A549 (cell line): ENCODE results near the gene FBLL1.

Source experiments
- BHLHE40 ChIP-seq: IDR thresholded peaks from 2 replicates; pipeline ENCODE4 v1.6.1; 2012; ENCODE audit warnings: low read depth, low read length, inconsistent platforms
- CTCF ChIP-seq: fragments of >200 bp; sonication (Bioruptor Twin); formaldehyde crosslinking; IDR thresholded peaks from 3 replicates; pipeline ENCODE4 v1.5.1; 2016
- EP300 ChIP-seq, 2 experiments: fragments of >200 bp; sonication (Bioruptor Twin); formaldehyde crosslinking; IDR thresholded peaks; 2 replicates in 1 of 2; 3 replicates in 1 of 2; pipeline ENCODE4 v1.6.1; 2016 to 2017
- KDM1A ChIP-seq: fragments of 200-600 bp; sonication (generic); IDR thresholded peaks from 2 replicates; pipeline ENCODE4 v1.6.1; 2016; ENCODE audit warnings: low read depth, mild to moderate bottlenecking
- MYC ChIP-seq: IDR thresholded peaks from 2 replicates; pipeline ENCODE4 v1.6.1; 2012; ENCODE audit warnings: mild to moderate bottlenecking, inconsistent platforms, low read length, improper control_type of control experiment, borderline replicate concordance
- POLR2A ChIP-seq: IDR thresholded peaks from 2 replicates; pipeline ENCODE4 v1.6.1; 2012; ENCODE audit warnings: mild to moderate bottlenecking, low read length
- RCOR1 ChIP-seq: fragments of 150-350 bp; IDR thresholded peaks from 2 replicates; pipeline ENCODE4 v1.6.1; 2014; ENCODE audit warnings: antibody characterized with exemption, low read length, low read depth
- REST ChIP-seq: fragments of 200-600 bp; sonication (generic); IDR thresholded peaks from 2 replicates; pipeline ENCODE4 v1.6.1; 2016; ENCODE audit warnings: antibody characterized with exemption, mild to moderate bottlenecking, moderate library complexity
- RFX5 ChIP-seq: fragments of 450-650 bp; IDR thresholded peaks from 2 replicates; pipeline ENCODE4 v1.7.1; 2014; ENCODE audit warnings: antibody characterized with exemption, mild to moderate bottlenecking, moderate library complexity
- SMC3 ChIP-seq: fragments of >200 bp; sonication (Bioruptor Twin); formaldehyde crosslinking; IDR thresholded peaks from 3 replicates; pipeline ENCODE4 v1.6.1; 2018; ENCODE audit warnings: inconsistent platforms

GRCh38 chr5:168568738-168569137 is 39.6 kb downstream of the FBLL1 start:
- no peak for TF ChIP-seq SMC3
- no peak for TF ChIP-seq REST
- TF ChIP-seq CTCF: no peak
- no peak for TF ChIP-seq RFX5
- TF ChIP-seq KDM1A: no peak
- no peak for TF ChIP-seq EP300 (IDR thresholded peaks at IDR 0.05)
- no peak for TF ChIP-seq RCOR1
- no peak for TF ChIP-seq POLR2A
- no peak for TF ChIP-seq MYC
- TF ChIP-seq BHLHE40: no peak
